Esophagus squamous epithelium (tissue), 5 donors: Measurements from ENCODE around the gene SPINK14. TPM values are rescaled to one million over a fixed set of nuclear protein-coding genes. Genes with fewer than 3 reads are reported as not detected.

Experiments used
- DNase-seq: peaks from one replicate; lab custom pipeline; 2025; lab: John Stamatoyannopoulos, UW
- H3K27ac ChIP-seq, 4 donors: fragments of 200-600 bp; sonication (generic); one replicate each; pipeline ENCODE4 v1.5.1; 2016 to 2019; ENCODE audit warnings: mild to moderate bottlenecking in 1 of 4
- H3K27me3 ChIP-seq, 4 donors: fragments of 200-600 bp; sonication (generic); 1 replicate in 3 of 4; 2 replicates in 1 of 4; pipeline versions ENCODE4 v1.5.1 to v1.6.0; 2017 to 2021; ENCODE audit warnings: antibody characterized with exemption in 1 of 4
- H3K36me3 ChIP-seq, 3 donors: fragments of 200-600 bp; sonication (generic); one replicate each; pipeline ENCODE4 v1.5.1; 2016 to 2019
- H3K4me1 ChIP-seq, 3 donors: fragments of 200-600 bp; sonication (generic); one replicate each; pipeline ENCODE4 v1.5.1; 2017 to 2019
- H3K4me3 ChIP-seq, 4 donors: fragments of 200-600 bp; sonication (generic); 1 replicate in 3 of 4; 2 replicates in 1 of 4; pipeline ENCODE4 v1.5.1; 2016 to 2019; ENCODE audit warnings: mild to moderate bottlenecking in 2 of 4, moderate library complexity in 1 of 4
- H3K9me3 ChIP-seq, 3 donors: fragments of 200-600 bp; sonication (generic); one replicate each; pipeline ENCODE4 v1.5.1; 2016 to 2019
- CTCF ChIP-seq, 6 experiments: fragments of 450-650 bp in 4 of 6; fragments of 200-600 bp in 2 of 6; sonication (generic) in 2 of 6; IDR thresholded peaks; one replicate each; pipeline ENCODE4 v1.5.1; 2016 to 2019; ENCODE audit warnings: antibody characterized with exemption in 6 of 6, mild to moderate bottlenecking in 4 of 6, moderate library complexity in 4 of 6
- POLR2A ChIP-seq, 4 donors: fragments of 450-650 bp; IDR thresholded peaks; one replicate each; pipeline ENCODE4 v1.6.1; 2017; ENCODE audit warnings: antibody characterized with exemption in 4 of 4, mild to moderate bottlenecking in 4 of 4, moderate library complexity in 3 of 4
- WGBS, 2 donors: methylation state at CpG; one replicate each; pipeline ENCODE4 v1.1.5; 2018; 5-methylcytosine and 5-hydroxymethylcytosine counted together
- intact Hi-C: fragments of 100-400 bp; cut with DNase I; formaldehyde crosslinking; loops from one replicate; pipeline ENCODE4 v1.15.0; 2022
- total RNA-seq, 4 donors: library from RNA; depleted of rRNA; stranded (reverse); fragments of >200 nt; gene quantifications; one replicate each; pipeline ENCODE4 v1.1.0, GENCODE V29; 2016
- donor health status: DM: yes; HTN: yes; CAD: no.

The SPINK14 gene
- total RNA-seq, 4 donors from 2014 or later: not detected

- Histone ChIP-seq H3K4me3 (no peak overlapping the region), H3K9me3 (no peaks in the 10 kb centered on the region), H3K27ac (no peak overlapping the region), H3K27me3 (no peaks in the 10 kb centered on the region), H3K36me3 (no peaks in the 10 kb centered on the region), H3K4me1 (no peaks in the 10 kb centered on the region)
- intact Hi-C loops: no loop called here
- no peak for DNase-seq
- TF ChIP-seq POLR2A (IDR thresholded peaks at IDR 0.05): no peak
- TF ChIP-seq CTCF (IDR thresholded peaks at IDR 0.05): no peak
Measured at GRCh38 chr5:148152781-148153180, 15.6 kb upstream of the SPINK14 start.

- Histone ChIP-seq H3K27ac (no peak overlapping the region), H3K4me3 (no peak overlapping the region), H3K27me3 (no peaks in the 10 kb centered on the region), H3K4me1 (no peaks in the 10 kb centered on the region), H3K36me3 (no peaks in the 10 kb centered on the region), H3K9me3 (no peaks in the 10 kb centered on the region)
- intact Hi-C loops: no loop called here
- no peak for TF ChIP-seq POLR2A (IDR thresholded peaks at IDR 0.05)
- no peak for TF ChIP-seq CTCF (IDR thresholded peaks at IDR 0.05)
- WGBS, 2 donors: 79 to 92% methylated on average over 1 of the region's 1 CpG
- DNase-seq: no peak
Measured at GRCh38 chr5:148156609-148157008, 11.7 kb upstream of the SPINK14 start.

- H3K4me1 ChIP-seq: no peaks in the 10 kb centered on the region
- no peak overlapping the region for H3K4me3 ChIP-seq
- intact Hi-C loops: no loop called here
- no peaks in the 10 kb centered on the region for H3K27me3 ChIP-seq
- no peaks in the 10 kb centered on the region for H3K9me3 ChIP-seq
- no peak overlapping the region for H3K27ac ChIP-seq
- no peaks in the 10 kb centered on the region for H3K36me3 ChIP-seq
- TF ChIP-seq CTCF (IDR thresholded peaks at IDR 0.05) (no peak), POLR2A (IDR thresholded peaks at IDR 0.05) (no peak)
- no peak for DNase-seq
- WGBS, 2 donors: 89 to 95% methylated on average over 1 of the region's 1 CpG
Measured at GRCh38 chr5:148162038-148162437, 6.3 kb upstream of the SPINK14 start.

GRCh38 chr5:148163345-148163744, 5.0 kb upstream of the SPINK14 start:
- no peak for DNase-seq
- WGBS, 2 donors: 67 to 86% methylated on average over 1 of the region's 1 CpG
- Histone ChIP-seq H3K27ac (no peak overlapping the region), H3K36me3 (no peaks in the 10 kb centered on the region), H3K4me1 (no peaks in the 10 kb centered on the region), H3K27me3 (no peaks in the 10 kb centered on the region), H3K9me3 (no peaks in the 10 kb centered on the region), H3K4me3 (no peak overlapping the region)
- intact Hi-C loops: no loop called here
- TF ChIP-seq CTCF (IDR thresholded peaks at IDR 0.05): no peak
- TF ChIP-seq POLR2A (IDR thresholded peaks at IDR 0.05): no peak

GRCh38 chr5:148166550-148167283, 1.6 kb upstream of the SPINK14 start:
- no peak overlapping the region for H3K27ac ChIP-seq
- no peak overlapping the region for H3K4me3 ChIP-seq
- WGBS, 2 donors: 76 to 80% methylated on average over 4 of the region's 4 CpGs
- no peak for DNase-seq
- no peaks in the 10 kb centered on the region for H3K36me3 ChIP-seq
- H3K9me3 ChIP-seq: no peaks in the 10 kb centered on the region
- H3K27me3 ChIP-seq: no peaks in the 10 kb centered on the region
- intact Hi-C loops: no loop called here
- no peaks in the 10 kb centered on the region for H3K4me1 ChIP-seq
- no peak for TF ChIP-seq CTCF (IDR thresholded peaks at IDR 0.05)
- no peak for TF ChIP-seq POLR2A (IDR thresholded peaks at IDR 0.05)
